A673 (cell line): Measurements from ENCODE around the gene LMOD3. TPM values are rescaled to one million over a fixed set of nuclear protein-coding genes. Genes with fewer than 3 reads are reported as not detected.

ENCODE experiments used
- BruUV-seq: library from RNA; stranded (reverse); fragments of 400-500 nt; replicated peaks from 2 replicates; lab custom pipeline; 2021; lab: Mats Ljungman, UMichigan
- CTCF ChIA-PET: fragments of 300-600 bp; sonication (Branson Sonifier 250); formaldehyde crosslinking; loops from one replicate; lab custom pipeline; 2022; ENCODE audit warnings: antibody characterized with exemption; lab: Charles Lee
- POLR2A ChIA-PET: fragments of 300-600 bp; sonication (Branson Sonifier 250); formaldehyde crosslinking; loops from one replicate; lab custom pipeline; 2022; ENCODE audit warnings: antibody characterized with exemption; ENCODE audit not compliant: low non-redundant PET; lab: Charles Lee
- DNase-seq: peaks from one replicate; pipeline ENCODE4 v3.0.0-alpha.2; 2015; ENCODE audit warnings: low spot score
- H3K27ac ChIP-seq: fragments of 200-600 bp; sonication (generic); 2 replicates; pipeline ENCODE4 v1.5.1; 2016; ENCODE audit warnings: mixed run types, low read depth, mild to moderate bottlenecking, mixed read lengths, antibody characterized with exemption, low read length; ENCODE audit not compliant: poor library complexity, severe bottlenecking
- H3K27me3 ChIP-seq: fragments of 200-600 bp; sonication (generic); replicated peaks from 2 replicates; pipeline ENCODE4 v1.6.1; 2017; ENCODE audit warnings: mixed run types, low read depth, mild to moderate bottlenecking, mixed read lengths, antibody characterized with exemption, low read length; ENCODE audit not compliant: insufficient read depth, poor library complexity
- H3K36me3 ChIP-seq: fragments of 200-600 bp; sonication (generic); 2 replicates; pipeline ENCODE4 v1.6.1; 2016; ENCODE audit warnings: mixed run types, mild to moderate bottlenecking, mixed read lengths, antibody characterized with exemption, low read length; ENCODE audit not compliant: insufficient read depth, poor library complexity, severe bottlenecking
- H3K4me1 ChIP-seq: fragments of 200-600 bp; sonication (generic); 2 replicates; pipeline ENCODE4 v1.6.1; 2017; ENCODE audit warnings: mixed run types, mild to moderate bottlenecking, mixed read lengths, antibody characterized with exemption, low read length; ENCODE audit not compliant: insufficient read depth, poor library complexity, severe bottlenecking
- H3K4me3 ChIP-seq: fragments of 200-600 bp; sonication (generic); 2 replicates; pipeline ENCODE4 v1.5.1; 2016; ENCODE audit warnings: low read depth, mixed run types, mild to moderate bottlenecking, mixed read lengths, low read length; ENCODE audit not compliant: poor library complexity, severe bottlenecking
- H3K9me3 ChIP-seq: fragments of 200-600 bp; sonication (generic); 2 replicates; pipeline ENCODE4 v1.6.1; 2016; ENCODE audit warnings: mixed run types, low read depth, mild to moderate bottlenecking, mixed read lengths, antibody characterized with exemption, low read length; ENCODE audit not compliant: poor library complexity, severe bottlenecking
- EZH2 ChIP-seq: fragments of 200-600 bp; sonication (generic); IDR thresholded peaks from 2 replicates; pipeline ENCODE4 v1.6.1; 2017; ENCODE audit warnings: borderline replicate concordance, low read depth, mild to moderate bottlenecking, mixed read lengths, antibody characterized with exemption, low read length; ENCODE audit not compliant: poor library complexity, severe bottlenecking
- intact Hi-C: fragments of 100-400 bp; cut with micrococcal nuclease; formaldehyde crosslinking; loops from one replicate; pipeline ENCODE4 v1.10.0; 2022; ENCODE audit not compliant: unreplicated experiment
- total RNA-seq: library from RNA; stranded (reverse); gene quantifications from 2 replicates; pipeline ENCODE4 v1.2.3, GENCODE V29; 2021
- TF ChIP-seq, protein P1 (sequence below): fragments of 300-800, 200-600 bp; sonication (generic); conservative IDR thresholded peaks from 2 replicates; pipeline ENCODE4 v1.5.1; 2017; ENCODE audit warnings: low read depth, mild to moderate bottlenecking, antibody characterized with exemption, low read length, moderate library complexity, mixed read lengths

Gene LMOD3
- total RNA-seq, 1 experiment from 2014 or later = not detected

DNA sequence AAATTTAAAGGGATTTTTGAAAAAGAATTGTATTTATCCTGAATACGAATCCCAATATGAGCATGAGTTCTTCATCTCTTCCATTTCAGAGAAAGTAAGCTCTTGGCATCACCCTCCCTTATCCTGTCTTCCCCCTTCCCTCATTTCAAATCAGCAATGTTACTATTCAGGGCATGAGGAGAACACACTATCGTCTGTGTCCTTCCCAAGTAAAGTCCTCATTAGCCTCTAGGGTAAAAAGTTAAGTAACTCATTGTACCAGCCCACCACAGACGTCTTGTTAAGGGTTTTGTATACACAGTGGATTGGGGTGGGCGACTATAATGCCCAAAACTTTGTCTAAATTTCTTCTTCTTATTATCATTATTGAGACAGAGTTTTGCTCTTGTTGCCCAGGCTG, 22.8 kb downstream of the LMOD3 start:
- no peaks in the 10 kb centered on the region for H3K4me1 ChIP-seq
- DNase-seq = no peak
- H3K27me3 ChIP-seq = no peaks in the 10 kb centered on the region
- intact Hi-C loops = no loop called here
- H3K4me3 ChIP-seq = no peak overlapping the region
- no peaks in the 10 kb centered on the region for H3K36me3 ChIP-seq
- H3K27ac ChIP-seq = no peak overlapping the region
- CTCF ChIA-PET = interaction anchor here (0.5 kb wide), 1 partner anchor 21 kb away, joined by 3 read pairs; no protein-coding TSS in a partner anchor
- no peaks in the 10 kb centered on the region for H3K9me3 ChIP-seq
- TF ChIP-seq, protein P1, sequence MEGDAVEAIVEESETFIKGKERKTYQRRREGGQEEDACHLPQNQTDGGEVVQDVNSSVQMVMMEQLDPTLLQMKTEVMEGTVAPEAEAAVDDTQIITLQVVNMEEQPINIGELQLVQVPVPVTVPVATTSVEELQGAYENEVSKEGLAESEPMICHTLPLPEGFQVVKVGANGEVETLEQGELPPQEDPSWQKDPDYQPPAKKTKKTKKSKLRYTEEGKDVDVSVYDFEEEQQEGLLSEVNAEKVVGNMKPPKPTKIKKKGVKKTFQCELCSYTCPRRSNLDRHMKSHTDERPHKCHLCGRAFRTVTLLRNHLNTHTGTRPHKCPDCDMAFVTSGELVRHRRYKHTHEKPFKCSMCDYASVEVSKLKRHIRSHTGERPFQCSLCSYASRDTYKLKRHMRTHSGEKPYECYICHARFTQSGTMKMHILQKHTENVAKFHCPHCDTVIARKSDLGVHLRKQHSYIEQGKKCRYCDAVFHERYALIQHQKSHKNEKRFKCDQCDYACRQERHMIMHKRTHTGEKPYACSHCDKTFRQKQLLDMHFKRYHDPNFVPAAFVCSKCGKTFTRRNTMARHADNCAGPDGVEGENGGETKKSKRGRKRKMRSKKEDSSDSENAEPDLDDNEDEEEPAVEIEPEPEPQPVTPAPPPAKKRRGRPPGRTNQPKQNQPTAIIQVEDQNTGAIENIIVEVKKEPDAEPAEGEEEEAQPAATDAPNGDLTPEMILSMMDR = no peak
- TF ChIP-seq EZH2 = no peak
- BruUV-seq = no TSS peak
- POLR2A ChIA-PET = no interaction called here

DNA sequence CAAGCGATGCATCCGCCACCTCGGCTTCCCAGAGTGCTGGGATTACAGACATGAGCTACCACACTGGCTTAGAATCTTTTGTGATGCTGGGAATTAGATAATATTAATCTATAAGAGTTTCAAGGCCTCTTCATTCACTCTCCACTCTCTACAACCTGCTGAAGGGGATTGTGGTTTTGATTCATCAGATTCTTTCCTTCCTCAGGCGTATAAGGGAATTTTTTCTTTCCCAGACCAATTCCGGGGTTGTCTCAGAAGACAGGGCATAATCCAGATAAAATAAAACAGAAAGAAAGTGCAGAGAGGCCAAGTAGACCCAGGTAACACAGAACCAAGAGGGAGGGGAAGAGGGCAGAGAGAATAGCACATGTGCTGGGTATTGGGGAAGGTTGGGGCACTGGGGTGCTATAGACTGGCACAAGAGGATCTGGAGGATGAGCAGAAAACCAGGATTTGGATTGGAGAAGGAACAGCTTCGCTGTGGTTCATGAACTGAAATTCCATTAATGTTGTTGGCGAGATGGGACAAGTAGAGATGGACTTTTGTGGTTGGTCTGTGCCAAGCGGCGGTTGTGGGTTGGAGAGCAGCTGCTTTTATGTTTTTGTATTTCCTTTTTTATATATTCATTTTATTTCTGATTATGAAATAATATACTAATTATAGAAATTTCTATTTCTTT, 24.8 kb downstream of the LMOD3 start:
- H3K27ac ChIP-seq = no peak overlapping the region
- H3K27me3 ChIP-seq = no peaks in the 10 kb centered on the region
- TF ChIP-seq, protein P1 = no peak
- no peak for TF ChIP-seq EZH2
- H3K9me3 ChIP-seq = no peaks in the 10 kb centered on the region
- no peak overlapping the region for H3K4me3 ChIP-seq
- BruUV-seq = no TSS peak
- H3K4me1 ChIP-seq = peaks cover 7% of the 10 kb centered on the region
- no peak for DNase-seq
- CTCF ChIA-PET = no interaction called here
- H3K36me3 ChIP-seq = no peaks in the 10 kb centered on the region
- intact Hi-C loops = no loop called here
- POLR2A ChIA-PET = no interaction called here

DNA sequence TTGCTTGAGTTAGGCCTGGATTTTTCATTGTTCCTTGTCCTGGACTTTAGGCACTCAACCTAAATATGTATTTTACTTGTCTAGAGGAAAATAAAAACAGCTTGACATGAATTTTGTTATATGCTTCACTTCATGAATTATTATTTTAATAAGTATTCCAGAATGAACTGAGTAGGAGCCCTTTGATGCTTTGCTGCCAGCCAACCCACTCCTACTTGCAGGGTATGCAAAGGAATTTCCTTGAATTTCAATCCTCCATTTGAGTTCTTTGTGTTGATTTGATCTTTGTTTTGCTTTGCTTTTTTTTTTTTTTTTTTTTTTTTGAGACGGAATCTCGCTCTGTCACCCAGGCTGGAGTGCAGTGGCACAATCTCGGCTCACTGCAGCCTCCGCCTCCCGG, 26.1 kb downstream of the LMOD3 start:
- DNase-seq = no peak
- no TSS peak for BruUV-seq
- Histone ChIP-seq H3K4me3 (no peak overlapping the region), H3K36me3 (no peaks in the 10 kb centered on the region), H3K9me3 (no peaks in the 10 kb centered on the region), H3K27me3 (no peaks in the 10 kb centered on the region), H3K27ac (no peak overlapping the region), H3K4me1 (peaks cover 12% of the 10 kb centered on the region)
- ChIA-PET CTCF (no interaction called here), POLR2A (no interaction called here)
- TF ChIP-seq EZH2 = no peak
- TF ChIP-seq, protein P1 = no peak
- intact Hi-C loops = no loop called here
